ENCODE results near the gene GMIP.
"Not testable (repeated sequence)": the region's sequence is repeated elsewhere in the genome, so short reads cannot be mapped to it uniquely, and the experiment has no call there.

GMIP gene

GRCh38 chr19:19634516-19635312 lies 8.7 kb downstream of the GMIP start:
- DNase-seq (ENCODE audit: low spot score), result no peak

DNA sequence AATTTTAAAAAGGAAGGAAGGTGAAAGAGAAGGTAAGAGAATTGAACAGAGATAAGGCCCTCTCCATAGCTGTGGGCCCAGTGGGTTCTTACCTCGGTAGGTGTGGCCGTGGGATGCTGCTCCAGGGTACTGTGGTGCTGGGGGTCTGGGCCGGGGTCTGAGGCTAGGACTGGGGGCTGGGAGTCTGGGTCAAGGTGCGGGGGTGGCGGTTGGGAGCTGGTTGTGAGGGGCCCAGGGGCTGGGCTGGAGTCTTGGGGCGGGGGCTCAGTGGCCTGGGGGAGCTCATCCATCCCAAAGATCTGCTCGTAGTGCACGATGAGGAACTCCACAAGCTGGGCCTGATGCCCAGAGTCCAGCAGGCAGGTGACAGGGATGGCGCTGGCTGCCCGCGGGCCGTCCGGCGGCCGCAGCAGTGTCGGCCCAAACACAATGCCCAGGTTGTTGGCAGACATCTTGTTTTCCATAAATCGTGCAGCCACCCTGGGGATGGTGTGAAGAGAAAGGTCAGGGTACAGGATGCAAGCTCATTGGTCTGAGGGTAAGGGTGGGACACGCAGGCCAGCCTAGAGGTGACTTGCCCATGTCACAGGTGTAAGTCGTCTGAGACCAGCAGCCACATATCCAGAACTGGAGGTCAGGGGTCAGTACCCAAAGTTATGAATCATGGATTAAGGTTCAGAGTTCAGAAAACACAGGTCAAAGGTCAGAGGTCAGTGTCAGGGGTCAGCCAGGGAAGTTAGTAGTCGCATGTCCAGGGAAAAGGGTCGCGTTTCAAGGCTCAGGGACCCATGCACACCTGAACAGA lies 9.5 kb downstream of the GMIP start:
- DNase-seq (ENCODE audit: low spot score), result no peak

DNA sequence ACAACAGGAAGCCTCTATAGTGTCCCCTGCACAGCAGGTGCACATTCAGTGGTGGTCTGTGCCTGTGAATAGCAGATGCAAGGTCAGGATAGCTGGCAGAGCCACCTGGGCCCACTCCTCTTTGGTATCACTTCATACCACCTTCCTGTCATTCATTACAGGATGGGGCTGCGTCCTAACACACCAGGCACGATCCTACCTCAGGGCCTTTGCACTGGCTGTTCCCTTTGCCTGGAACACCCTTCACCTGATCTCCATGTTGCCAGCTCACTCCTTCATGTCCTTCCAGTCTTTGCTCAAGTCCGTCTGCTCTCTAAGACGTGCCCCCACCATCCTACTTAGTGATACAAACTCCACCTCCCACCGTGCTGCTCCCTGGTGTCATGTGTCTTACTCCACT lies 10.8 kb downstream of the GMIP start:
- DNase-seq (ENCODE audit: low spot score), result no peak

- no peak for DNase-seq (ENCODE audit: low spot score)
Measured at GRCh38 chr19:19631346-19631745, 12.1 kb downstream of the GMIP start.

DNA sequence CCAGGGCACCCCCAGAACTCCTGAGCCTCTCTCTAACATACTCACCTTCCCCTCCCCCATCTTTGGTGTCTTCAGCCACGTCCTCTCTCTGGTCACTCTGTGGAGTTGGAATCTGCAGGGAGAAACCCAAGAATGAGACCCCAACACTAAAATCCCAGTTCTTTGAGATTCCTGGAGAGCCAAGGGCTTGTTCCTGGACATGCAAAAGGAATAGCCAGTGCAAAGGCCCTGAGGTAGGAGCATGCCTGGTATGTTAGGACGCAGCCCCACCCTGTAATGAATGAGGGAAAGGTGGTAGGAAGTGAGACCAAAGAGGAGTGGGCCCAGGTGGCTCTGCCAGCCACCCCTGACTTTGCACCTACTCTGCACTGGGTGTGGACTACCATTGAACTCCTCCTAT lies 13.0 kb downstream of the GMIP start:
- DNase-seq (ENCODE audit: low spot score), result no peak

DNA sequence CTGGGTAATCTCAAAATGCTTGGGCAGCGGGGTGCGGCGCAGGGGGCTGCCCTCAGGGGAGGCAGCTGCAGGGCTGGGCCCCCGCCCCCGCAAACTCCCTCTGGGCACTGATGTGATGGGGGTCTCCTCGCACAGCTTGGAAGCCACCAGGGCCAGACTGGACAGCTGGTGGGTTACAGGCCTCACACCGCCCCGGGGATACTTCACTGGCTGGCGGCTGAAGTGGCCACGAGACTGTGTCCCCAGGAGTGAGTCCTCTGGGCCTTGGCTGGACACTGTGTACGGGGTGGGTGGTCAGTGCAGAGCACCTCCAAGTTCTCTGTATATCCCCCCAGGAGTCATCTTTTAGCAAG lies 13.4 kb downstream of the GMIP start:
- no peak for DNase-seq (ENCODE audit: low spot score)

- no peak for DNase-seq (ENCODE audit: low spot score)
Measured at GRCh38 chr19:19628501-19629134, 14.8 kb downstream of the GMIP start.

DNA sequence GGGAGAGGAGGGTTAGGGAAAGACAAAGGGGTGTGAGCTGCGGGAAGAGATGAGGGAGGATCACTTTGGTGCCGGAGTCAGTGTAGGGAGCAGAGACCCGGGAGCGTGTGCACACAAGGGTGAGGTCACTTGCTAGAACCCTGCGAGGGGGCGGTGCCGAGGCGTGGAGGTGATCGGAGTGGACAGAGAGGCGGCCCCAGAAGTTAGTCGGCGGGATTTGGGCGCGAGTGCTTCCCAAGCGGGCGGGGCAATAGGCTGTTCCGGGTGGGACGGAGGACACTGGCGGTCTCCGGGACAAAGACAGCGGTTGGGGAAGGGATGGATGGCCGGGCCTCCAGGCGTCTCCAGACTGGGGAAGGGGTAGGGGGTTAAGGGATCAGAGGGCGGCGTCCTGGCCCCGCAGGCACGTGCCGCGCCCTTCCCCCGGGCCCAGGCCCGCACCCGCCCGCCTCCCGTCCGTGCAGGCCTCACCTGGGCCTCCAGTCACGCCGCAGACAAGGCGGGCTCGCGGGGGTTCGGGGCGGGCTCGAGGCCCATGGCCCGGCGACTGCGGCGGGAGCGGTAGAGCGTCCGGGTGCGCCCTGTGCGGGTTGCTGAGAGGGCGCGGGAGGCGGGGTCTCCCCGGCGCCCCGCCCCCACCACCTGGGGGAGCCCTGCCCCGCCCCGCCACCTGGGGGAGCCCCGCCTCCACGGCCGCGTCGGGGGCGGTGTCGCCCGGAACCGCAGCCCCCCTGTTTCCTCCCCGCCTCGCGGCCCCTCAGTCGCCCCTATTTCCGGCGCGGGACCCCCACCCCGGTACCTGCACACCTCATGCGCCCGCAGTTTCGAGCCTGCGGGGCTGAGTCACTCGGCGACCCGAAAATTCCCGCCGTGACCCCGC lies 15.6 kb downstream of the GMIP start, which contains the start of gene LPAR2:
TSS of gene LPAR2 (minus strand) at position 600 of the 880 bp plus-strand sequence. CDS start 945 bp downstream, outside the sequence.
- DNase-seq (ENCODE audit: low spot score), result peak; percentile 72

DNA sequence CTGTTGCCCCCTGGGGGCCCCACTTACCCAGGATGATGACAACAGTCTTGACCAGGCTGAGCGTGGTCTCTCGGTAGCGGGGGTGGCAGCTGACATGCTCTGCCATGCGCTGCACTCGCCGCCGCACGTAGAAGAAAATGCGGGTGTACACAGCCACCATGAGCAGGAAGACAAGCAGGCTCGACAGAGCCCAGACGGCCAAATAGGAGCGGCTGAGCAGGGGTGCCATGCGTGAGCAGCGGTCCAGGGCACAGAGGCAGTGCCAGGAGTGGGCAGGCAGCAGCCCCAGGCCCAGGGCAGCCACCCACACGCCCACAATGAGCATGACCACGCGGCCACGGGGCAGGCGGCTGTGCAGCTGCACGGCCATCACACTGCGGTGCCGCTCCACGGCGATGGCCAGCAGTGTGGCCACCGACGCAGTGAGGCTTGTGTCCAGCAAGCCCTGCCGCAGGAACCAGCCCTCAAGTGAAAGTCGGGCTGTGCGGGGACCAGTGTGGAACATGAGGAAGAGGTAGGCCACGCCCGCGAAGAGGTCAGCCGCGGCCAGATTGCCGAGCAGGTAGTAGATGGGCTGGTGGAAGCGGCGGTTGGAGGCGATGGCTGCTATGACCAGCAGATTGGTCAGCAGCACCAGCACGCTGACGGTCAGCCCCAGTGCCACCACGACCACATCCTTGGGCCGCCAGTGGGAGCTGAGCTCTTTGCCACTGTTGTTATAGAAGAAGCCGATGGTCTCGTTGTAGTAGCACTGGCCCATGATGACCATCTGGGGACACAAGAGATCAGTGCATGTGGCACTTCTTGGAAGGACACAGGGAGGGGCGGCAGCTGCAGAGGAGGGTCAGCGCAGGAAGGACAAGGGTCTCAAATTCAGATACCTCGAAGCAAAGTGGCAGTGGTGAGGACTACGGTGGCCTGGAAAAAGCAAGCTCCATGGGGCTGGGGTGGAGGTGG lies 16.7 kb downstream of the GMIP start:
- no peak for DNase-seq (ENCODE audit: low spot score)

DNA sequence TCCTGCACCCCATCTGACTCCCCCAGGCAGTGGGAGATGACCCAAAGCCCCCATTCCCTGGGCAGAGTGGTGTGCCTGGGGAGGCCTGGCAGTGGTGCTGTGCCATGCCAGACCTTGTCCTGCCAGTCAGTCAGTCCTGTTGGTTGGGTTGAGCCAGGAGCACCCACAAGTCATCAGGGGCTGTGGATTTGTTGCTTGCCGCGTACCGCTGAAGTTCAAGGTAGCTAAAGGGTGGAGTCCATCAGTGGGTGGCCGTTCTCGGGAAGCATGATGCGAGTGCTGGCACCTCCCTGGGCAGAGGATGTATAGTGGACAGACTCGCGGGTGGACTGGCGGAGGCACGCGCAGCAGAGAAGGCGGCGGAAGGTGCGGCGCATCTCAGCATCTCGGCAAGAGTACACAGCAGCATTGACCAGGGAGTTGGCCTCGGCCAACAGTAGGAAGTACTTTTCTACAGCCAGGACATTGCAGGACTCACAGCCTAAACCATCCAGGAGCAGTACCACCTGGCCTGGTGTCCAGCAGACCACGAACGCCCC lies 19.4 kb downstream of the GMIP start:
- DNase-seq (ENCODE audit: low spot score), result no peak

DNA sequence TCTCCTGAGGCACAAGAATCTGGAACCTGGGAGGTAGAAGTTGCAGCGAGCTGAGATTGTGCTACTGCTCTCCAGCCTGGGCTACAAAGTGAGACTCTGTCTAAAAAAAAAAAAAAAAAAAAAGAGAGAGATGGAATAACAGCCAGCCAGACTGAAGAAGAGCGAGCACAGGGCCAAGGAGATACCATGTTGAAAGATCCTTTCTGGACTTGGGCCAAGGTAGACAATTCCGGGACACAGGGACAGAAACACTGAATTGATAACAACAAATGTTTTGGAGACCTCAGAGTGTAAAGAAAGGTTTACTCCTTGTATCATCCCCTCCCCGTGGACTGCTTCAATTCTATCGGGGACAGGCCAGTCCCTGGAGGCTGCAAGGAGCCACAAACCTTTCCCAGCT lies 20.1 kb downstream of the GMIP start:
- DNase-seq (ENCODE audit: low spot score), result no peak

GRCh38 chr19:19619849-19620210 lies 23.6 kb downstream of the GMIP start:
- no peak for DNase-seq (ENCODE audit: low spot score)

- no peak for DNase-seq (ENCODE audit: low spot score)
Measured at GRCh38 chr19:19619181-19619848, 24.1 kb downstream of the GMIP start.

GRCh38 chr19:19618219-19619051 lies 25.0 kb downstream of the GMIP start, which contains the start of gene PBX4:
Gene PBX4 (minus strand): TSS chr19:19618687. CDS start chr19:19618629, 58 bp downstream.
- DNase-seq (ENCODE audit: low spot score), result peak; percentile 98

GRCh38 chr19:19615086-19615485 lies 28.4 kb downstream of the GMIP start:
- no peak for DNase-seq (ENCODE audit: low spot score)

DNA sequence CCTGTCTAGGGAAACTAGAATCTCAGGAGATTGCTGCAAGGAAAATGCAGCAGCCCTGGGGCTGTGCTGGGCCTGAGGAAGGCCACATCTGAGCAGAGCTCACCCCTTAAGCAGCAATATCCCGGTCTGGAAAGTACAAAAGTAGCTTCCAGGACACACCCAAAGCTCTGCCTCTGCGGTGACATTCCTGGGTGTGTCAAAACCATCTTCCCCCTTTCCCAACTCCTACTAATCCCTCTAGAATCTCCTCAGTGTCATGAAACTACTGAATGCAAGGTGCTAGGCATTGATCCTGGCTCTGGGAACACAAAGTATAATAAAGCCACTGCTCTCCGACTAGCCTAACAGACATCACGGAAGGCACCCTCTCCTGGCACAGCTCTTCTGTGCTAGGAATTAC lies 30.0 kb downstream of the GMIP start:
- DNase-seq (ENCODE audit: low spot score), result no peak

DNA sequence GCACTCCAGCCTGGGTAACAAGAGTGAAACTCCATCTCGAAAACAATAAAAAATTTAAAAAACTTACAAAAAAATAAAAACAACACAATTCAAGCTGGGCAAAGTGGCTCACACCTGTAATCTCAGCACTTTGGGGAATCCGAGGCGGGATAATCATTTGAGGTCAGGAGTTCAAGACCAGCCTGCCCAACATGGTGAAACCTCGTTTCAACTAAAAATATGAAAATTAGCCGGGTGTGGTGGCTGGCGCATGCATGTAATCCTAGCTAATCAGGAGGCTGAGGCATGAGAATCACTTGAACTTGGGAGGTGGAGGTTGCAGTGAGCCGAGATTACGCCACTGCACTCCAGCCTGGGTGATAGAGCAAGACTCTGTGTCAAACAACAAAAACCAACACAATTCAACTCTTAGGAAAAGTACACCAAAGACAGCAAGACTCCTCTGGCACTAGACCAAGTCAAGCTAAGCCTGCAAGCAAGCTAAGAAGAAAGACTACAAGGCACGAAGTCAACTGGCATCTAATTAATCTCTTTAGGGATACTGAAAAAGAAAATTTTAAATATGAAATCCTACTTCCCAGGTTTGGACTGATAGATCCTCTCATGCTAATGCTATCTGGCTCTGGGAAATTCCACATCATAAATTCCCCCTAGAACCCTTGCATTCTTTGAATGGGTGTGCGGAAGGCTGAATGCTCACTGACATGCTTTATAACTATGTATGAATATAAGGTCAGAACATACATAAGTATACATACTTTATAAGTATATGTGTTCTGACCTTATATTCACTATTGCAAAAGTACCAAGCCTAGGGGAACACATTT lies 32.9 kb downstream of the GMIP start:
- DNase-seq (ENCODE audit: low spot score), result no peak

GRCh38 chr19:19606686-19607085 lies 36.8 kb downstream of the GMIP start:
- not testable (repeated sequence) for DNase-seq (ENCODE audit: low spot score)
